ENCODE results near the gene SACM1L.

SACM1L gene

GRCh38 chr3:45682311-45682710, 6.9 kb upstream of the SACM1L start:
- H3K4me1 ChIP-seq (ENCODE audit: control insufficient read depth, insufficient read depth, low read length), result no peaks in the 10 kb centered on the region
- CTCF ChIA-PET, result no interaction called here
- TF ChIP-seq ZFP69B (tag by site-specific recombination; IDR thresholded peaks at IDR 0.05) (no peak), BCL11A (tag by site-specific recombination; IDR thresholded peaks at IDR 0.05; ENCODE audit: low read depth) (no peak), ZSCAN30 (tag by site-specific recombination; IDR thresholded peaks at IDR 0.05) (no peak), ZNF18 (tag by site-specific recombination; IDR thresholded peaks at IDR 0.05) (no peak), ZNF24 (tag by site-specific recombination; IDR thresholded peaks at IDR 0.05) (no peak), ZNF112 (tag by site-specific recombination; IDR thresholded peaks at IDR 0.05) (no peak), ZNF2 (tag by site-specific recombination; IDR thresholded peaks at IDR 0.05) (no peak), ZNF174 (tag by site-specific recombination; IDR thresholded peaks at IDR 0.05) (no peak)
- H3K9me3 ChIP-seq (ENCODE audit: control insufficient read depth, insufficient read depth, low read depth, low read length), result no peaks in the 10 kb centered on the region
- POLR2A ChIA-PET, result no interaction called here
- H3K27ac ChIP-seq (ENCODE audit: extremely low read depth, low read depth, low read length), result no peak overlapping the region
- H3K4me3 ChIP-seq (ENCODE audit: low read depth, low read length), result no peak overlapping the region
- H3K36me3 ChIP-seq (ENCODE audit: control insufficient read depth in 2 of 2, insufficient read depth in 1 of 2, low read length in 2 of 2), result peaks cover 0 to 35% of the 10 kb centered on the region in 2 experiments; a peak in 1 of 3 replicates

- H3K27ac ChIP-seq (ENCODE audit: extremely low read depth, low read depth, low read length), result no peak overlapping the region
- no peak overlapping the region for H3K4me3 ChIP-seq (ENCODE audit: low read depth, low read length)
- POLR2A ChIA-PET, result no interaction called here
- H3K4me1 ChIP-seq (ENCODE audit: control insufficient read depth, insufficient read depth, low read length), result no peaks in the 10 kb centered on the region
- H3K36me3 ChIP-seq (ENCODE audit: control insufficient read depth in 2 of 2, insufficient read depth in 1 of 2, low read length in 2 of 2), result peaks cover 0 to 30% of the 10 kb centered on the region in 2 experiments; a peak in 1 of 3 replicates
- CTCF ChIA-PET, result no interaction called here
- no peaks in the 10 kb centered on the region for H3K9me3 ChIP-seq (ENCODE audit: control insufficient read depth, insufficient read depth, low read depth, low read length)
- TF ChIP-seq ZEB2 (tag by site-specific recombination; IDR thresholded peaks at IDR 0.05) (no peak), SETDB1 (IDR thresholded peaks at IDR 0.05; ENCODE audit: insufficient read length, low read length) (peak; percentile 77), OSR2 (tag by site-specific recombination; IDR thresholded peaks at IDR 0.05) (peak; percentile 84)
These were observed 6.4 kb upstream of the SACM1L start for GRCh38 chr3:45682786-45683185.

GRCh38 chr3:45683417-45684326, 5.5 kb upstream of the SACM1L start:
- no peak overlapping the region for H3K4me3 ChIP-seq (ENCODE audit: low read depth, low read length)
- ChIA-PET CTCF (no interaction called here), POLR2A (no interaction called here)
- peaks cover 0 to 22% of the 10 kb centered on the region in 2 experiments; a peak in 1 of 3 replicates for H3K36me3 ChIP-seq (ENCODE audit: control insufficient read depth in 2 of 2, insufficient read depth in 1 of 2, low read length in 2 of 2)
- H3K27ac ChIP-seq (ENCODE audit: extremely low read depth, low read depth, low read length), result no peak overlapping the region
- no peaks in the 10 kb centered on the region for H3K4me1 ChIP-seq (ENCODE audit: control insufficient read depth, insufficient read depth, low read length)
- H3K9me3 ChIP-seq (ENCODE audit: control insufficient read depth, insufficient read depth, low read depth, low read length), result no peaks in the 10 kb centered on the region
- TF ChIP-seq ZNF639 (tag by site-specific recombination; IDR thresholded peaks at IDR 0.05) (no peak), ZNF223 (tag by site-specific recombination; IDR thresholded peaks at IDR 0.05) (no peak), ZNF280D (tag by site-specific recombination; IDR thresholded peaks at IDR 0.05) (no peak), ZNF473 (tag by site-specific recombination; IDR thresholded peaks at IDR 0.05) (no peak), ZNF362 (tag by site-specific recombination; IDR thresholded peaks at IDR 0.05) (no peak), SCRT2 (tag by site-specific recombination; IDR thresholded peaks at IDR 0.05) (no peak), ZNF324 (tag by site-specific recombination; IDR thresholded peaks at IDR 0.05) (no peak), ELK4 (IDR thresholded peaks at IDR 0.05; ENCODE audit: borderline replicate concordance, low read depth, low read length) (no peak), ZBTB49 (tag by site-specific recombination; IDR thresholded peaks at IDR 0.05; ENCODE audit: low read depth) (no peak)

Measured in HEK293 (cell line).